Muscle of leg (tissue), 11 donors: Measurements from ENCODE around the gene ZNF512B. TPM values are rescaled to one million over a fixed set of nuclear protein-coding genes. Genes with fewer than 3 reads are reported as not detected.
"Not testable (repeated sequence)": the region's sequence is repeated elsewhere in the genome, so short reads cannot be mapped to it uniquely, and the experiment has no call there.

Experiments used
- DNase-seq: peaks from one replicate; pipeline ENCODE4 v3.0.0; 2013
- H3K27ac ChIP-seq: one replicate; pipeline ENCODE4 v1.5.1; 2013; ENCODE audit warnings: mild to moderate bottlenecking, low read length, control low read depth
- H3K27me3 ChIP-seq: one replicate; pipeline ENCODE4 v1.6.1; 2013; ENCODE audit warnings: low read length; ENCODE audit not compliant: control insufficient read depth, insufficient read depth
- H3K36me3 ChIP-seq: one replicate; pipeline ENCODE4 v1.6.1; 2013; ENCODE audit warnings: low read length; ENCODE audit not compliant: control insufficient read depth, insufficient read depth
- H3K4me1 ChIP-seq: one replicate; pipeline ENCODE4 v1.6.1; 2013; ENCODE audit warnings: low read length; ENCODE audit not compliant: control insufficient read depth, insufficient read depth
- H3K4me3 ChIP-seq: one replicate; pipeline ENCODE4 v1.5.1; 2013; ENCODE audit warnings: low read length, control low read depth
- H3K9me3 ChIP-seq: replicated peaks from 2 replicates; pipeline ENCODE4 v1.6.1; 2013; ENCODE audit warnings: low read depth, low read length; ENCODE audit not compliant: control insufficient read depth
- WGBS: methylation state at CpG from one replicate; pipeline ENCODE4 v1.1.5; 2013; ENCODE audit warnings: missing lambda C conversion rate; ENCODE audit not compliant: insufficient coverage; 5-methylcytosine and 5-hydroxymethylcytosine counted together
- polyA plus RNA-seq, 8 donors: library from polyadenylated mRNA; unstranded; fragments of 120-200 nt; gene quantifications; one replicate each; pipeline versions ENCODE4 v1.2.1 to v1.2.3, GENCODE V29; 2013; ENCODE audit warnings: inconsistent platforms in 1 of 8, low replicate concordance in 1 of 8; ENCODE audit not compliant: insufficient read length in 8 of 8, insufficient read depth in 1 of 8
- total RNA-seq: library from RNA; stranded (reverse); fragments of 120-200 nt; gene quantifications from one replicate; pipeline ENCODE4 v1.2.4, GENCODE V29; 2013

Gene ZNF512B
- total and polyA plus RNA-seq, 9 donors = 15.5 to 34.0 (median 27.6) TPM

DNA sequence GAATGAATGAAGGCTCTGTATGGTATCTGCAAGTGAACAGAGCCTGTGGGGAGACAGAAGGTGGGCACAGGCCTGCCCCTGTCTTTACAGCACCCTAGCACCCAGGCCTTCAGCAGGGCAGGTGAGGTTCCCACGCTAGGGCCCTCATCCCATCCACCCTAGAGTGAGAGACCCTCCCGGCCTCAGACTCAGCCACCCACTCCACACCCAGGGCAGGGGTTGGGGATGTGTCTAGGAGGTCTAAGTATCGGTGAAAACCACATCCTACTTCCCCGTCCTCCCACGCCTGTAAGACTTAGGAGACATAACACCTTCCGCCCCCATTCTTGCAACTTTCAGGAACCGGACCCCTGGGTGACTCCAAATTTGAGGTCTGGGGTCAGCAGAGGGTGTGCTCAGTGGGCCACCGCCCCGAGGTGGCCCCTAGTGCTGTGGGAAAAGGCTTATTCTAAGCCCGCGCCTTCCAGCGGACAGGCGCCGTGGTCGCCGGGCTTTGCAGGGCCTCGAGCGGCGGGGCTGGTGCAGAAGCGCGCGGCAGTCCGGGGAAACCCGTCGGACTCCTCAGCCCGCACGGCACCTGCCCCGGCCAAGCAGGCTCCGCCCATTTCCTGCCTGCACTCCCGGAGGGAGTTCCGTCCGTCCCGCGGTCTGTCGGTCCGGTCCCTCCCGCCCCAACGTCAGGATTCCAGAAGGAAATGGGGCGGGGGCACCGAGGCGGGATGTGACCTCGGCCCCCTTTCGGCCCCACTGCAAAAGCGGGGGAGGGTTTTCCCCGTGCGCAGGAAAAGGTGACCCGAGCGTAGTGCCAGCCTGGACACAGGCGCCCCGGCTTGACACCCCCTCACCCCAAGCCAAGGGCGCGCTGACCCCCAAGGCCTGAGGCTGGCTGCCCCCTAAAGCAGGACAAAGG lies 8.8 kb upstream of the ZNF512B start:
- H3K9me3 ChIP-seq = no peaks in the 10 kb centered on the region
- peaks cover 44% of the 10 kb centered on the region for H3K4me1 ChIP-seq
- H3K27me3 ChIP-seq = no peaks in the 10 kb centered on the region
- peaks cover 13% of the 10 kb centered on the region for H3K36me3 ChIP-seq
- WGBS = 6% methylated on average over 50 of the region's 52 CpGs
- peak; percentile 69 for DNase-seq
- peak overlapping the region; percentile 58 for H3K4me3 ChIP-seq
- H3K27ac ChIP-seq = peak overlapping the region; percentile 62

DNA sequence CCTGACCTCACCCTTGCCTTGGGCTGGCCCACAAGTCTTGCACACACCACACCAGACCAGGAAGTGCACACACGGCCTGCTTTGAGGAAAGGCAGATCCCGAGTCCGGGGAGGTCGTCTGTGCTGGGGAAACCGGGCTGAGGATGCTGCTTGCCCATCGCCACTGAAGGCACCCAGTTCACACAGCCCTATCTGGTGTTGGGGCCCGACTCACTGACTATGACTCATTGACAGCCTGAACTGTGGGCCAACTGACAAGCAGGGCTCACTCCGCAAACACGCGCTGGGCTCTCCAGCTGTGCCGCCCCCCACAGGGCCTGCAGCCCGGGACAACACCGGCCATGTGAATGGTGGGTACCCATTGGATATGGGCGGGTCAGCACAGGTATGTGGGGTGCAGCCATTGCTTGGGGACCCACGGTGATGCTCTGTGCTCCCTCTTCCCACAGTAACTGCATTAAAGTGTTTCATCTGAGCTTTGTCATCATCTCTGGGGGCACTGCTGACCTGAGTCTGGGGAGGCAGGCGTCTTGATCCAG lies 8.1 kb upstream of the ZNF512B start:
- Histone ChIP-seq H3K4me1 (peaks cover 45% of the 10 kb centered on the region), H3K27ac (no peak overlapping the region), H3K27me3 (no peaks in the 10 kb centered on the region), H3K4me3 (no peak overlapping the region), H3K36me3 (peaks cover 6% of the 10 kb centered on the region), H3K9me3 (no peaks in the 10 kb centered on the region)
- no peak for DNase-seq
- 79% methylated on average over 14 of the region's 16 CpGs for WGBS

DNA sequence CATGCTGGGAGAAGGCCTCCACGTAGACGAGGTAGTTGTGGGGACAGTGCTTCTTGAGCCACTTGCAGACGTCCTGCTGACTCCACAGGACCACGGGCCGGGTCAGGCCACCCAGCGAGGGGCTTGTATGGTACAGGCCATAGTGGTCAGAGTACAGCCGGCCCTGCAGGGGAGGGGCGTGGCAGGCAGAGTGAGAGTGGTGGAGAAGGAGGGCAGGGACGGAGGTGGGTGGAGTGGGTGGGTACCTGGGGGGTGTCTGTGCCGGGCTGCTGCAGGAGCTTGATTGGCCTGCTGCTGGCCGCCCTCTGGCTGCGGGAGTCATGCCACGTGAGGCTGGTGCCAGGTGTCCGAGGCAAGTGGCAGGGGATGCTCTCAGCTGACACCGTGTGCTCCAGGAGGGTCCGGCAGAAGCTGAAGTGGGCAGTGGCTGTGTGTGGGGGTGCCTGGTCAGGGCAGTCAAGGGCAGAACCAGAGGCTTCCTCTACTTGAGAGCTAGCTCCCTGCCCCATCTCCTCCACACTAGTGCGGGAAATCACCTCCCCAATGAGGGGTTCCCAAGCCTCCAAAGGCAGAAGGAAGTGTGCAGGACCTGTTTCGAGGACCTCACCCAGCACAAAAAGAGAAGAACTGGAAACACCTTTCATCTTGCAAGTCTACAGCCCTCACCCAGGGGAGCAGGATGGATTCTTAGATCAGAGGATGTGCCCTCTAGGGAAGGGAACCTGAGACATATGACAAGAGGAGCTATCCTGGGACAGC lies 7.4 kb upstream of the ZNF512B start:
- no peaks in the 10 kb centered on the region for H3K27me3 ChIP-seq
- H3K9me3 ChIP-seq = no peaks in the 10 kb centered on the region
- H3K27ac ChIP-seq = no peak overlapping the region
- no peak overlapping the region for H3K4me3 ChIP-seq
- WGBS = 84% methylated on average over 16 of the region's 18 CpGs
- H3K4me1 ChIP-seq = peaks cover 42% of the 10 kb centered on the region
- DNase-seq = peak; percentile 9
- peaks cover 2% of the 10 kb centered on the region for H3K36me3 ChIP-seq

DNA sequence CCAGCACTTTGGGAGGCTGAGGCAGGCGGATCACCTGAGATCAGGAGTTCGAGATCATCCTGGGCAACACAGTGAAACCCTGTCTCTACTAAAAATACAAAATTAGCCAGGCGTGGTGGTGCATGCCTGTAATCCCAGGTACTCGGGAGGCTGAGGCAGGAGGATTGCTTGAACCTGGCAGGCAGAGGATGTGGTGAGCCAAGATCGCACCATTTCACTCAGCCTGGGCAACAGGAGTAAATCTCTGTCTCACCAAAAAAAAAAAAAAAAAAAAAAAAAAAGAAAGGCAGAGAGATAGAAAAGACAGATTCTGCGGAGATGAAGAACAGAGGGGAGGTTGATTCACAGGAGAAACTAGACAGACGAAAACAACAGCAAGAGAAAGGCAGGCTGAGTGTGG lies 6.8 kb upstream of the ZNF512B start:
- not testable (repeated sequence) for H3K27me3 ChIP-seq, H3K9me3 ChIP-seq, H3K36me3 ChIP-seq, DNase-seq, H3K27ac ChIP-seq, H3K4me3 ChIP-seq
- WGBS = 83% methylated on average over 4 of the region's 7 CpGs
- H3K4me1 ChIP-seq = peaks cover 36% of the 10 kb centered on the region

DNA sequence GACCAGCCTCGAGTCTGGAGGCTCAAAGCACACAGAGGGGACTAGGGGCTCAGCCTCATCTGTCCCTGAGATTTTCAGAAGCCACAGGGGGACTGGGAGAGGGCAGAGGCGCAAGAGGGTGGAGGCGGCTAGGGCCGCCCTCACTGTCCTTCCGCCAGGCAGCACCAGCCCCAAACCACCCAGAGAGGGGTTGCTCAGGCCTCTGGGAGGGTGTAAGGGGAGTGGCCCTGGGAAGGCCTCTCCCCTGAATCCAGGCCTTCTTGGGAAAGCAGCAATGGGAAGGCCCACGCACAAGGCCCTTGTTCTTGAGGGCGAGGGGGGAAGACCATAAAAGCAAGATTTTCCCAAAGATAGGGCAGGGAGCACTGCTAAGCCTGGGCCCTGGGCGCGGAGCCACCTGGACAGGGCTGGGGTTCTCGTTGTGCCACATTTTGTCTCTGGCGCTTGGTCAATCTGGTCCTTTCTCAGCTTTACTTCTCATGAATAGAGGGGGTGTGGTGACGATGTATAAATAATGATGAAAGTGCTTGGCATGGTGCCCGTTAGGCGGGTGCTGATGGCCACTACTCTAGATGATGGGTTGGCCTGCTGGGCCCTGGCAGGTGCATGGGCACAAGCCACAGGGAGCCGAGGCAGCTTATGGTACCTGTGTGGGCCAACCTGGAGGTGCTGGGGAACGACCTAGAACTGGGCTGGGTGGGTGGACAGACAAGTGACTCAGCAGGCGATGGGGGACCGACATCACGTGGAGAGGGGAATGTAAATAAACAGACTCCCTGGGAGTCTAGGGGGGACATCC lies 4.9 kb upstream of the ZNF512B start:
- no peaks in the 10 kb centered on the region for H3K9me3 ChIP-seq
- peaks cover 30% of the 10 kb centered on the region for H3K4me1 ChIP-seq
- DNase-seq = peak; percentile 30
- H3K36me3 ChIP-seq = peaks cover 2% of the 10 kb centered on the region
- H3K27ac ChIP-seq = no peak overlapping the region
- 69% methylated on average over 14 of the region's 19 CpGs for WGBS
- H3K27me3 ChIP-seq = no peaks in the 10 kb centered on the region
- H3K4me3 ChIP-seq = no peak overlapping the region

DNA sequence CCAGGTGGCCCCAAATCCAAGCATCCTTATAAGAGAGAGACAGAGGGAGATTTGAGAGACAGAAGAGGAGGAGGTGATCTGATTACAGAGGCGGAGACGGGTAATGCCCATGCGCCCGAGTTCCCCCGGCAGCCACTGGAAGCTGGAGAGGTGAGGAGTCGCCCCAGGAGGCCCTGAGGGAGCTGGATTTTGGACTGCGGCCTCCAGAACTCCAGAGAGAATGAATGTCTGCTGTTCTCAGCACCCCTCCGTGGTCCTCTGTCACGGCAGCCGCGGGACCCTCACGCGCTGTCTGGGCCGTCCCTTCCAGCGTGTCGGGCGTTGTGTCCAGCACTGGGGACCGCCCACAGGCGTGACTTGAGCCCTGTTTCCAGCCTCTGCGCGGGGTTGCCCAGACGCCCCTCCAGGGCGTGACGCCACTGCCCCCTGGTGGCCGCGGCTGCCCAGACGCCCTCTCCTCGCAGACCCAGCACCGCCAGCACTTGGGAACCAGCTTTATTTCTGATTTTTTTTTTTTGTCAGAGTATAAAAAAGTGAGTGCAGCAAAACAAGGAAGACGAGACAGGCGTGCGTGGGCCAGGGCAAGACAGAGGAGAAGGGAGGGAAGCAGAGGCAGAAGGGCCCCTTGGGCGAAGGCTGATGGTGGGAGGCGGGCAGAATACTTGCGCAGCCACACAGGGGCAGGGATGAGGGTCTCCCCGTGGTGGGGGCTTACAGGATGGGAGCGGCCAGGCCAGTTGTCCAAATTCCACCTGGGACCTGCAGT lies 4.1 kb upstream of the ZNF512B start:
- WGBS = 11% methylated on average over 33 of the region's 37 CpGs
- peaks cover 32% of the 10 kb centered on the region for H3K4me1 ChIP-seq
- peaks cover 1% of the 10 kb centered on the region for H3K27me3 ChIP-seq
- DNase-seq = peak; percentile 92
- no peaks in the 10 kb centered on the region for H3K9me3 ChIP-seq
- H3K36me3 ChIP-seq = peaks cover 2% of the 10 kb centered on the region
- peak overlapping the region; percentile 29 for H3K4me3 ChIP-seq
- peak overlapping the region; percentile 45 for H3K27ac ChIP-seq

DNA sequence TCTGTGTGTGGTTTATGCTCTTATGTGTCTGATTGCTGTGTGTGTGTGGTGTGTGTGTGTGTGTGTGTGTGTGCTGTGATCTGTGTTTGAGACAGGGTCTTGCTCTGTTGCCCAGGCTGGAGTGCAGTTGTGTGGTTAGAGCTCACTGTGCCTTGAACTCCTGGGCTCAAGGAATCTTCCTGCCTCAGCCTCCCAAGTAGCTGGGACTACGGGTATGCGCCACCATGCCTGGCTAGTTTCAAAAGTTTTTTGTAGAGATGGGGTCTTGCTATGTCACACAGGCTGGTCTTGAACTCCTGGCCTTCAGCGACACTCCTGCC lies 3.4 kb upstream of the ZNF512B start:
- Histone ChIP-seq H3K27ac (no peak overlapping the region), H3K36me3 (peaks cover 4% of the 10 kb centered on the region), H3K27me3 (peaks cover 2% of the 10 kb centered on the region), H3K4me3 (no peak overlapping the region), H3K4me1 (peaks cover 32% of the 10 kb centered on the region), H3K9me3 (no peaks in the 10 kb centered on the region)
- DNase-seq = peak; percentile 7
- WGBS = 75% methylated on average over 1 of the region's 3 CpGs

DNA sequence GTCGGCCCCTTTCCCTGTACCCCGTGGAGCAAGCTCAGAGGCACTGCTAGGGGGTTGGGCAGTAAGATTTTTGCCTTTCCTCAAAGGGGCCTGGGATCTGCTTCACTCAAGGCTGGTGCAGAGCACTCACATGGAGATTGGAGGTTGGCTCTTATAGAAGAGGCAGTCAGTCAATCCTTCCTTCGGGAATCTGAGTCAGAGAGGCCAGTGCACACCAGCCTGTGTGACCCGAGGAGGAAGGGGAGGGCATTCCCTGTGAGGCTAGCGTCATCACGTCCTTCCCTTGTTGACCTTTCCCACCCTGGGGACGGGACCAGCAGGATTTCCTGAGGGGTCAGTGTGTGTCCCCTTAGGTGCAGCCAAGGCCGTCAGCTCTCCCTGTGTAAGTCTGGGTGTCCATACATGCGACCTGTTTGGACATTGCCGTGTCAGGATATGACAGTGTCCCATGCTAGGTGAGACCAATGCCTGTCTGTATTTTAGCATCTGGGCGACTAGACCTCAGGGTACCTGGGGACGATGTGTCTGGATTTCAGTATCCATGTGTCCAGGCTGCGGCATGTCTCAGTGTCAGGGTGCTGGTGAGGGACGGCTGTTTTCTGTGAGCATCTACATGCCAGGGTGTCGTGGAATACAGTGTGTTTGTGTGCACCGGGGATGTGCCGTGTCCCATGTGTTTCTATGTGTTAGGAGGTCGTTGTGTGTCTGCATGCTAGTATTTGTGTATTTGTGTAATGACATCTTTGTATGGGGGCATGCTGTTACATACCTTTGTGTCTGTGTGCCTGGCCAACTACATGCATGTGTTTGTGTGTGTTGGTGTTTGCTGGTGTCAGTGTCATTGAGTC lies 2.8 kb upstream of the ZNF512B start:
- Histone ChIP-seq H3K36me3 (peaks cover 10% of the 10 kb centered on the region), H3K27ac (peak overlapping the region; percentile 9), H3K4me1 (peaks cover 35% of the 10 kb centered on the region), H3K4me3 (no peak overlapping the region), H3K27me3 (peaks cover 2% of the 10 kb centered on the region), H3K9me3 (no peaks in the 10 kb centered on the region)
- peak; percentile 28 for DNase-seq
- 69% methylated on average over 16 of the region's 18 CpGs for WGBS

DNA sequence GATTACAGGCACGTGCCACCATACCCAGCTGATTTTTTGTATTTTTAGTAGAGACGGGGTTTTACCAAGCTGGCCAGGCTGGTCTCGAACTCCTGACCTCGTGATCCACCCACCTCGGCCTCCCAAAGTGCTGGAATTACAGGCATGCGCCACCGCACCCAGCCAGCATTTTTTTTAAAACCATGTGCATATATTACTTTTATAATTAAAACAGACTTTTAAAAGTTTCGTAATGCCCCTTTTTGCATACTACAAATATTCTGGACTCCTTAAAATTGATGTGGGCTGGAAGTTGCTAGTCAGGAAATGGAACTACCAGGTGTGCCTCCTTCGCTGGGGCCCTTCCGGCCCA lies 2.2 kb upstream of the ZNF512B start:
- no CpG with 5 or more reads among the region's 10 CpGs for WGBS
- DNase-seq, H3K9me3 ChIP-seq, H3K4me3 ChIP-seq, H3K27me3 ChIP-seq: not testable (repeated sequence)
- H3K4me1 ChIP-seq = peaks cover 35% of the 10 kb centered on the region
- H3K36me3 ChIP-seq = peaks cover 16% of the 10 kb centered on the region
- H3K27ac ChIP-seq = peak overlapping the region; percentile 9
